GM12878 (cell line): ENCODE measurements around the gene CEACAM6. TPM values are rescaled to one million over a fixed set of nuclear protein-coding genes. Genes with fewer than 3 reads are reported as not detected.

Experiments
- ATAC-seq: fragments of 200-7000 bp; cut with Tn5 transposase; 3 replicates; pipeline ENCODE4 v1.9.1; 2020; ENCODE audit warnings: mild to moderate bottlenecking, moderate library complexity
- BruUV-seq: library from RNA; stranded (reverse); fragments of 400-500 nt; replicated peaks from 2 replicates; lab custom pipeline; 2021; lab: Mats Ljungman, UMichigan
- CTCF ChIA-PET: fragments of 300-600 bp; sonication (Branson Sonifier 250); formaldehyde crosslinking; extraction: SDS; loops from one replicate; lab custom pipeline; 2021; ENCODE audit warnings: inconsistent platforms; lab: Yijun Ruan, JAX
- POLR2A ChIA-PET: fragments of 350-600 bp; formaldehyde crosslinking; extraction: SDS; loops from one replicate; lab custom pipeline; 2021; ENCODE audit warnings: inconsistent platforms; lab: Charles Lee
- RAD21 ChIA-PET: fragments of 300-600 bp; sonication (Branson Sonifier 250); formaldehyde crosslinking; loops from one replicate; lab custom pipeline; 2023; ENCODE audit warnings: antibody characterized with exemption; ENCODE audit not compliant: unreplicated experiment; lab: Charles Lee
- SMC1A ChIA-PET: fragments of 300-600 bp; sonication (Branson Sonifier 250); formaldehyde crosslinking; loops from one replicate; lab custom pipeline; 2023; ENCODE audit not compliant: unreplicated experiment, uncharacterized antibody; lab: Charles Lee
- DNase-seq: peaks from one replicate; pipeline ENCODE4 v3.0.0-alpha.2; 2011; ENCODE audit warnings: low read depth, low spot score
- FAIRE-seq: peaks from 3 replicates; lab custom pipeline; 2011; peaks lifted over from hg19 to GRCh38; lab: Jason Lieb, UNC
- H2AFZ ChIP-seq: 2 replicates; pipeline ENCODE4 v1.6.0; 2011; ENCODE audit warnings: low read depth, low read length, control low read depth; ENCODE audit not compliant: control insufficient read depth
- H3K27ac ChIP-seq: 2 replicates; pipeline ENCODE4 v1.5.1; 2011; ENCODE audit warnings: control low read depth; ENCODE audit not compliant: control insufficient read depth, insufficient read depth
- H3K27me3 ChIP-seq, 2 experiments: replicated peaks in 1 of 2; 2 replicates each; pipeline versions ENCODE4 v1.6.0 to v1.6.1; 2011; ENCODE audit warnings: low read length in 1 of 2; ENCODE audit not compliant: control insufficient read depth in 2 of 2, insufficient read depth in 2 of 2
- H3K36me3 ChIP-seq, 2 experiments: 2 replicates each; pipeline ENCODE4 v1.5.1; 2011; ENCODE audit warnings: low read length in 1 of 2; ENCODE audit not compliant: control insufficient read depth in 2 of 2, insufficient read depth in 2 of 2
- H3K4me1 ChIP-seq: 2 replicates; pipeline ENCODE4 v1.6.1; 2011; ENCODE audit warnings: mild to moderate bottlenecking, low read length, moderate library complexity, mixed read lengths; ENCODE audit not compliant: control insufficient read depth, insufficient read depth
- H3K4me2 ChIP-seq: 2 replicates; pipeline ENCODE4 v1.6.0; 2011; ENCODE audit warnings: control low read depth; ENCODE audit not compliant: control insufficient read depth, insufficient read depth
- H3K4me3 ChIP-seq: fragments of 200-600 bp; sonication (generic); 2 replicates; pipeline ENCODE4 v1.5.1; 2016
- H3K79me2 ChIP-seq: 2 replicates; pipeline ENCODE4 v1.6.0; 2011; ENCODE audit warnings: low read length; ENCODE audit not compliant: control insufficient read depth, insufficient read depth
- H3K9ac ChIP-seq: 2 replicates; pipeline ENCODE4 v1.8.0; 2011; ENCODE audit warnings: low read length, control low read depth, mixed read lengths; ENCODE audit not compliant: control insufficient read depth, insufficient read depth
- H3K9me3 ChIP-seq: replicated peaks from 3 replicates; pipeline ENCODE4 v1.5.1; 2011; ENCODE audit warnings: mild to moderate bottlenecking, low read length; ENCODE audit not compliant: control insufficient read depth, insufficient read depth
- H4K20me1 ChIP-seq: 2 replicates; pipeline ENCODE4 v1.6.0; 2011; ENCODE audit not compliant: control insufficient read depth, insufficient read depth
- BRCA1 ChIP-seq: IDR thresholded peaks from 2 replicates; pipeline ENCODE4 v1.6.1; 2011; ENCODE audit warnings: low read depth, low read length, improper control_type of control experiment
- CBX3 ChIP-seq: fragments of 200-600 bp; sonication (generic); IDR thresholded peaks from 2 replicates; pipeline ENCODE4 v1.6.1; 2016; ENCODE audit warnings: low read depth, borderline replicate concordance
- EED ChIP-seq: sonication (generic); IDR thresholded peaks from 2 replicates; pipeline ENCODE4 v1.6.1; 2016; ENCODE audit warnings: antibody characterized with exemption, low read depth
- IKZF1 ChIP-seq: fragments of 450-650 bp; conservative IDR thresholded peaks from 2 replicates; pipeline ENCODE4 v1.6.1; 2017; ENCODE audit warnings: antibody characterized with exemption, mild to moderate bottlenecking
- KDM1A ChIP-seq: fragments of 200-600 bp; sonication (generic); IDR thresholded peaks from 2 replicates; pipeline ENCODE4 v1.6.1; 2016; ENCODE audit warnings: borderline replicate concordance
- MXI1 ChIP-seq: fragments of 150-350 bp; IDR thresholded peaks from 2 replicates; pipeline ENCODE4 v1.6.1; 2011; ENCODE audit warnings: low read depth, mild to moderate bottlenecking, inconsistent platforms, low read length, improper control_type of control experiment
- POLR2AphosphoS2 ChIP-seq: IDR thresholded peaks from 2 replicates; pipeline ENCODE4 v1.6.1; 2011; ENCODE audit warnings: low read depth, mild to moderate bottlenecking, low read length, improper control_type of control experiment, moderate library complexity
- POU2F2 ChIP-seq: IDR thresholded peaks from 3 replicates; pipeline ENCODE4 v1.6.1; 2011; ENCODE audit warnings: low read depth, mild to moderate bottlenecking, low read length, borderline replicate concordance
- RBBP5 ChIP-seq: fragments of 200-600 bp; sonication (generic); conservative IDR thresholded peaks from 2 replicates; pipeline ENCODE4 v1.6.1; 2016
- RCOR1 ChIP-seq: conservative IDR thresholded peaks from 2 replicates; pipeline ENCODE4 v1.6.1; 2012; ENCODE audit warnings: low read depth, low read length, improper control_type of control experiment
- SMAD1 ChIP-seq: fragments of 450-650 bp; IDR thresholded peaks from 2 replicates; pipeline ENCODE4 v1.6.1; 2018; ENCODE audit warnings: mild to moderate bottlenecking, low read depth; ENCODE audit not compliant: partially characterized antibody
- SREBF1 ChIP-seq: IDR thresholded peaks from 2 replicates; pipeline ENCODE4 v1.6.1; 2012; ENCODE audit warnings: mild to moderate bottlenecking, low read length
- ZNF217 ChIP-seq: fragments of 450-650 bp; IDR thresholded peaks from 2 replicates; pipeline ENCODE4 v1.6.1; 2017; ENCODE audit warnings: antibody characterized with exemption, mild to moderate bottlenecking
- ZNF622 ChIP-seq: fragments of 450-650 bp; IDR thresholded peaks from 2 replicates; pipeline ENCODE4 v1.6.1; 2017; ENCODE audit warnings: mild to moderate bottlenecking, inconsistent platforms
- WGBS: methylation state at CpG from one replicate; pipeline ENCODE4 v1.1.6; 2016; ENCODE audit warnings: low lambda C conversion rate; ENCODE audit not compliant: insufficient replicate concordance, insufficient coverage; ENCODE audit errors: missing lambda C conversion rate; 5-methylcytosine and 5-hydroxymethylcytosine counted together
- in situ Hi-C: fragments of 300-500 bp; cut with MboI; formaldehyde crosslinking; loops from 9 replicates; pipeline ENCODE4 v1.14.3; 2018; ENCODE audit warnings: mixed read lengths
- intact Hi-C: fragments of 100-400 bp; cut with micrococcal nuclease; formaldehyde crosslinking; loops from one replicate; pipeline ENCODE4 v1.14.2; 2022; ENCODE audit not compliant: unreplicated experiment
- polyA plus RNA-seq, 11 experiments: library from polyadenylated mRNA; depleted of rRNA in 4 of 11; unstranded in 6 of 11; stranded (reverse) in 5 of 11; fragments of >200 nt; fragmentation: Nextera tagmentation in 4 of 11; fragmentation: Illumina TruSeq in 1 of 11; extraction: Ambion mirVana in 4 of 11; extraction: Trizol in 1 of 11; gene quantifications; 1 replicate in 1 of 11; 2 replicates in 10 of 11; pipeline versions ENCODE4 v1.2.1 to v1.2.3, GENCODE V29; 2011 to 2016; ENCODE audit warnings: inconsistent platforms in 2 of 11, missing spikeins in 2 of 11, low read depth in 1 of 11
- total RNA-seq, 4 experiments: library from RNA; depleted of rRNA in 3 of 4; stranded (reverse); fragments of >200 nt in 3 of 4; fragmentation: Illumina TruSeq in 1 of 4; extraction: Trizol in 1 of 4; gene quantifications; 2 replicates each; pipeline versions ENCODE4 v1.2.1 to v1.2.3, GENCODE V29; 2013 to 2021
- TF ChIP-seq, protein P1 (sequence below): IDR thresholded peaks from 2 replicates; pipeline ENCODE4 v1.6.1; 2012; ENCODE audit warnings: low read depth, low read length, improper control_type of control experiment
- TF ChIP-seq, protein P2 (sequence below): fragments of 450-650 bp; IDR thresholded peaks from 2 replicates; pipeline ENCODE4 v1.6.1; 2017; ENCODE audit warnings: mild to moderate bottlenecking, moderate library complexity

CEACAM6 gene
- total and polyA plus RNA-seq, 10 of the 15 experiments (the other 5 are each of a cell fraction or from before 2014, with no cell fraction given) = 0.26 TPM; not detected in 9

DNA sequence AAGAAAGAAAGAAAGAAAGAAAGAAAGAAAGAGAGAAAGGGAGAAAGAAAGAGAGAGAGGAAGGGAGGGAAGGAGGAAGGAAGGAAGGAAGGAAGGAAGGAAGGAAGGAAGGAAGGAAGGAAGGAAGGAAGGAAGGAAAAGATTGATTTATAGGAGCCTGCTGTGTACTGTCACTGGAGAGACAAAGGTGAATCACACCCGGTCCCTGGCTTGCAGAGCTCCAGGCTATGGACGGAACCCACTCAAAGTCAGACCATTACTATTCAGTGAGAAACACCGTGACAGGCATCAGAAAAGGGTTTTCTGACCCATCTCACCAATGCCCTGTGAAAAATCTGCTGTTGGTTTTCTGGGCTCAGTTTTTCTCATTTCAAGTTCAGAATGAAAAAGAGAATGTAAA, 7.3 kb upstream of the CEACAM6 start:
- SMC1A ChIA-PET = interaction anchor here (1.1 to 1.3 kb wide), 2 partner anchors 45 to 96 kb away, joined by 3 to 4 read pairs; no protein-coding TSS in a partner anchor
- Histone ChIP-seq H3K4me3 (no peak overlapping the region), H3K27me3 (peaks cover 0 to 8% of the 10 kb centered on the region in 2 experiments; a peak in 2 of 4 replicates), H3K9ac (no peak overlapping the region), H3K4me1 (no peaks in the 10 kb centered on the region), H3K36me3 (no peaks in the 10 kb centered on the region), H3K27ac (no peak overlapping the region), H3K9me3 (no peaks in the 10 kb centered on the region), H4K20me1 (no peaks in the 10 kb centered on the region), H3K79me2 (no peaks in the 10 kb centered on the region), H2AFZ (no peak overlapping the region), H3K4me2 (no peak overlapping the region)
- ATAC-seq (no peak), FAIRE-seq (no peak), DNase-seq (no peak)
- intact Hi-C loops (no loop called here), in situ Hi-C loops (no loop called here)
- RAD21 ChIA-PET = no interaction called here
- CTCF ChIA-PET = interaction anchor here (2.1 kb wide), 1 partner anchor 41 kb away, joined by 5 read pairs; no protein-coding TSS in a partner anchor
- no TSS peak for BruUV-seq
- TF ChIP-seq, protein P1, sequence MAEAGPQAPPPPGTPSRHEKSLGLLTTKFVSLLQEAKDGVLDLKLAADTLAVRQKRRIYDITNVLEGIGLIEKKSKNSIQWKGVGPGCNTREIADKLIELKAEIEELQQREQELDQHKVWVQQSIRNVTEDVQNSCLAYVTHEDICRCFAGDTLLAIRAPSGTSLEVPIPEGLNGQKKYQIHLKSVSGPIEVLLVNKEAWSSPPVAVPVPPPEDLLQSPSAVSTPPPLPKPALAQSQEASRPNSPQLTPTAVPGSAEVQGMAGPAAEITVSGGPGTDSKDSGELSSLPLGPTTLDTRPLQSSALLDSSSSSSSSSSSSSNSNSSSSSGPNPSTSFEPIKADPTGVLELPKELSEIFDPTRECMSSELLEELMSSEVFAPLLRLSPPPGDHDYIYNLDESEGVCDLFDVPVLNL = no peak
- TF ChIP-seq EED (no peak), POLR2AphosphoS2 (no peak), BRCA1 (no peak), RBBP5 (no peak), SMAD1 (no peak), KDM1A (no peak), IKZF1 (no peak), ZNF217 (no peak), MXI1 (no peak), CBX3 (no peak), RCOR1 (no peak), POU2F2 (no peak), SREBF1 (no peak), ZNF622 (no peak)
- TF ChIP-seq, protein P2, sequence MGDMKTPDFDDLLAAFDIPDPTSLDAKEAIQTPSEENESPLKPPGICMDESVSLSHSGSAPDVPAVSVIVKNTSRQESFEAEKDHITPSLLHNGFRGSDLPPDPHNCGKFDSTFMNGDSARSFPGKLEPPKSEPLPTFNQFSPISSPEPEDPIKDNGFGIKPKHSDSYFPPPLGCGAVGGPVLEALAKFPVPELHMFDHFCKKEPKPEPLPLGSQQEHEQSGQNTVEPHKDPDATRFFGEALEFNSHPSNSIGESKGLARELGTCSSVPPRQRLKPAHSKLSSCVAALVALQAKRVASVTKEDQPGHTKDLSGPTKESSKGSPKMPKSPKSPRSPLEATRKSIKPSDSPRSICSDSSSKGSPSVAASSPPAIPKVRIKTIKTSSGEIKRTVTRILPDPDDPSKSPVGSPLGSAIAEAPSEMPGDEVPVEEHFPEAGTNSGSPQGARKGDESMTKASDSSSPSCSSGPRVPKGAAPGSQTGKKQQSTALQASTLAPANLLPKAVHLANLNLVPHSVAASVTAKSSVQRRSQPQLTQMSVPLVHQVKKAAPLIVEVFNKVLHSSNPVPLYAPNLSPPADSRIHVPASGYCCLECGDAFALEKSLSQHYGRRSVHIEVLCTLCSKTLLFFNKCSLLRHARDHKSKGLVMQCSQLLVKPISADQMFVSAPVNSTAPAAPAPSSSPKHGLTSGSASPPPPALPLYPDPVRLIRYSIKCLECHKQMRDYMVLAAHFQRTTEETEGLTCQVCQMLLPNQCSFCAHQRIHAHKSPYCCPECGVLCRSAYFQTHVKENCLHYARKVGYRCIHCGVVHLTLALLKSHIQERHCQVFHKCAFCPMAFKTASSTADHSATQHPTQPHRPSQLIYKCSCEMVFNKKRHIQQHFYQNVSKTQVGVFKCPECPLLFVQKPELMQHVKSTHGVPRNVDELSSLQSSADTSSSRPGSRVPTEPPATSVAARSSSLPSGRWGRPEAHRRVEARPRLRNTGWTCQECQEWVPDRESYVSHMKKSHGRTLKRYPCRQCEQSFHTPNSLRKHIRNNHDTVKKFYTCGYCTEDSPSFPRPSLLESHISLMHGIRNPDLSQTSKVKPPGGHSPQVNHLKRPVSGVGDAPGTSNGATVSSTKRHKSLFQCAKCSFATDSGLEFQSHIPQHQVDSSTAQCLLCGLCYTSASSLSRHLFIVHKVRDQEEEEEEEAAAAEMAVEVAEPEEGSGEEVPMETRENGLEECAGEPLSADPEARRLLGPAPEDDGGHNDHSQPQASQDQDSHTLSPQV = no peak
- POLR2A ChIA-PET = no interaction called here
- WGBS = 10% methylated on average over 3 of the region's 3 CpGs
